Measurements from ENCODE around the gene EMCN.

DNA sequence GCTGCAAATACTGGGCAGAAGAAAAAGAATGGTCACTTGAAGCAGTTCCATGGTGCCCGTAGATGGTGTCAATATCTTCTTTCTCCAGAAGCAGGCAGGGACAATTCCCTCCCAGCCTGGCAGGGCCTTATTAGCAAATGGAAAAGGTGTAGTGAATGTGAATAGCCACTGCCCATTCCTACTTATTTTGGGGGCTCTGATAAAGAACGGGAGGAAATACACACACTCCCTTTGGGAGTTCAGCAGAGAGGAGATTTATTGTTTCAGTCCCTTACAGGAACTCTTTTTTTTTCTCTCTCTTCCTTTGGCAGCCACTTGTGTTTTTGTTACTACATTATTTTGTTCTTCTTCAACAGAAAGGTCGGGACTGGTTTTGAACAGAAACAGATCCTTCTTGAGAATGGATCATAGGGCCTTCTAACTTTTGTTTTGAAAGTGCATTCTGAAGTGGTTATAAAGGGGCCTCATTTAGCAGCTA lies at the start of gene EMCN:
- TF ChIP-seq, protein P1, sequence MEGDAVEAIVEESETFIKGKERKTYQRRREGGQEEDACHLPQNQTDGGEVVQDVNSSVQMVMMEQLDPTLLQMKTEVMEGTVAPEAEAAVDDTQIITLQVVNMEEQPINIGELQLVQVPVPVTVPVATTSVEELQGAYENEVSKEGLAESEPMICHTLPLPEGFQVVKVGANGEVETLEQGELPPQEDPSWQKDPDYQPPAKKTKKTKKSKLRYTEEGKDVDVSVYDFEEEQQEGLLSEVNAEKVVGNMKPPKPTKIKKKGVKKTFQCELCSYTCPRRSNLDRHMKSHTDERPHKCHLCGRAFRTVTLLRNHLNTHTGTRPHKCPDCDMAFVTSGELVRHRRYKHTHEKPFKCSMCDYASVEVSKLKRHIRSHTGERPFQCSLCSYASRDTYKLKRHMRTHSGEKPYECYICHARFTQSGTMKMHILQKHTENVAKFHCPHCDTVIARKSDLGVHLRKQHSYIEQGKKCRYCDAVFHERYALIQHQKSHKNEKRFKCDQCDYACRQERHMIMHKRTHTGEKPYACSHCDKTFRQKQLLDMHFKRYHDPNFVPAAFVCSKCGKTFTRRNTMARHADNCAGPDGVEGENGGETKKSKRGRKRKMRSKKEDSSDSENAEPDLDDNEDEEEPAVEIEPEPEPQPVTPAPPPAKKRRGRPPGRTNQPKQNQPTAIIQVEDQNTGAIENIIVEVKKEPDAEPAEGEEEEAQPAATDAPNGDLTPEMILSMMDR (IDR thresholded peaks at IDR 0.05; ENCODE audit: low read depth, low read length, poor library complexity, severe bottlenecking) = no peak
- TF ChIP-seq EZH2phosphoT487 (IDR thresholded peaks at IDR 0.05; ENCODE audit: borderline replicate concordance, low read length) = no peak

Data from DOHH2 (cell line).